T-helper 2 cell treated with Interferon-gamma antibody and Interleukin-4, amounts not matched to agents 100 ng/mL and 5 ng/mL, for 36 hours (primary cell): Measurements from ENCODE around the gene NAXD. TPM values are rescaled to one million over a fixed set of nuclear protein-coding genes. Genes with fewer than 3 reads are reported as not detected.

Source experiments
- intact Hi-C: fragments of 100-400 bp; cut with micrococcal nuclease; formaldehyde crosslinking; loops from one replicate; pipeline ENCODE4 v1.15.1; 2023
- total RNA-seq: library from RNA; stranded (reverse); gene quantifications from 2 replicates; pipeline ENCODE4 v1.2.3, GENCODE V29; 2022

Gene NAXD
- total RNA-seq, result 20.6 and 24.6 TPM in 2 replicates

GRCh38 chr13:110615322-110616102 lies at the start of gene NAXD:
NAXD (plus strand) TSS chr13:110615545; CDS start chr13:110615602, 57 bp downstream.
- intact Hi-C loops, result loop anchor here (1.0 to 5.0 kb wide), 6 partner anchors 43 to 828 kb away; partner anchors contain the start of genes ANKRD10, CARS2, IRS2 and RAB20

- intact Hi-C loops, result loop anchor here (10.0 kb wide), 1 partner anchor 111 kb away; no protein-coding TSS in a partner anchor
Measured at GRCh38 chr13:110566171-110566570, 49.2 kb upstream of the NAXD start.

- intact Hi-C loops, result loop anchor here (10.0 kb wide), 1 partner anchor 114 kb away; no protein-coding TSS in a partner anchor
Measured at GRCh38 chr13:110568612-110569011, 46.7 kb upstream of the NAXD start.

- intact Hi-C loops, result loop anchor here (10.0 kb wide), 1 partner anchor 115 kb away; no protein-coding TSS in a partner anchor
Measured at GRCh38 chr13:110569962-110570361, 45.4 kb upstream of the NAXD start.

- intact Hi-C loops, result no loop called here
Measured at GRCh38 chr13:110570886-110571285, 44.5 kb upstream of the NAXD start.

GRCh38 chr13:110571896-110572777 lies 43.2 kb upstream of the NAXD start:
- intact Hi-C loops, result no loop called here

- intact Hi-C loops, result no loop called here
Measured at GRCh38 chr13:110572778-110573118, 42.6 kb upstream of the NAXD start.

GRCh38 chr13:110574161-110574560 lies 41.2 kb upstream of the NAXD start:
- intact Hi-C loops, result no loop called here

GRCh38 chr13:110575322-110576069 lies 39.8 kb upstream of the NAXD start:
- intact Hi-C loops, result no loop called here

GRCh38 chr13:110576070-110576394 lies 39.3 kb upstream of the NAXD start:
- intact Hi-C loops, result no loop called here

GRCh38 chr13:110576736-110577476 lies 38.4 kb upstream of the NAXD start:
- intact Hi-C loops, result no loop called here

GRCh38 chr13:110578363-110578762 lies 37.0 kb upstream of the NAXD start:
- intact Hi-C loops, result no loop called here

GRCh38 chr13:110580800-110581199 lies 34.5 kb upstream of the NAXD start:
- intact Hi-C loops, result no loop called here

- intact Hi-C loops, result no loop called here
Measured at GRCh38 chr13:110581506-110582185, 33.7 kb upstream of the NAXD start.

- intact Hi-C loops, result no loop called here
Measured at GRCh38 chr13:110582421-110582954, 32.9 kb upstream of the NAXD start.

- intact Hi-C loops, result no loop called here
Measured at GRCh38 chr13:110583178-110583865, 32.0 kb upstream of the NAXD start.

GRCh38 chr13:110589793-110590390 lies 25.5 kb upstream of the NAXD start:
- intact Hi-C loops, result no loop called here

GRCh38 chr13:110590577-110590976 lies 24.8 kb upstream of the NAXD start:
- intact Hi-C loops, result no loop called here

GRCh38 chr13:110592665-110593064 lies 22.7 kb upstream of the NAXD start:
- intact Hi-C loops, result loop anchor here (1.0 kb wide), 1 partner anchor 227 kb away; no protein-coding TSS in a partner anchor
